Nephron progenitor cell (in vitro differentiated cells): ENCODE results near the gene MARS1.

Experiments
- DNase-seq: peaks from one replicate; pipeline ENCODE4 v3.0.0; 2021
- H3K27ac Mint-ChIP-seq: 2 replicates; pipeline ENCODE4 v1.8.0; 2021; ENCODE audit warnings: mild to moderate bottlenecking, moderate library complexity, mixed read lengths
- H3K27me3 Mint-ChIP-seq: 2 replicates; pipeline ENCODE4 v1.8.0; 2021; ENCODE audit warnings: mild to moderate bottlenecking, low read depth, mixed read lengths; ENCODE audit not compliant: poor library complexity
- H3K36me3 Mint-ChIP-seq: 2 replicates; pipeline ENCODE4 v1.8.0; 2021; ENCODE audit warnings: low read depth, mixed read lengths
- H3K4me1 Mint-ChIP-seq: 2 replicates; pipeline ENCODE4 v1.8.0; 2021; ENCODE audit warnings: mixed read lengths
- H3K4me3 Mint-ChIP-seq: 2 replicates; pipeline ENCODE4 v1.8.0; 2021; ENCODE audit warnings: mild to moderate bottlenecking, moderate library complexity, mixed read lengths
- H3K9me3 Mint-ChIP-seq: 2 replicates; pipeline ENCODE4 v1.8.0; 2021; ENCODE audit warnings: mild to moderate bottlenecking, moderate library complexity, mixed read lengths
- TF ChIP-seq, protein P1 (sequence below): fragments of 200-600 bp; sonication (generic); IDR thresholded peaks from 2 replicates; pipeline ENCODE4 v1.5.0; 2021; ENCODE audit warnings: antibody characterized with exemption

MARS1 gene

DNA sequence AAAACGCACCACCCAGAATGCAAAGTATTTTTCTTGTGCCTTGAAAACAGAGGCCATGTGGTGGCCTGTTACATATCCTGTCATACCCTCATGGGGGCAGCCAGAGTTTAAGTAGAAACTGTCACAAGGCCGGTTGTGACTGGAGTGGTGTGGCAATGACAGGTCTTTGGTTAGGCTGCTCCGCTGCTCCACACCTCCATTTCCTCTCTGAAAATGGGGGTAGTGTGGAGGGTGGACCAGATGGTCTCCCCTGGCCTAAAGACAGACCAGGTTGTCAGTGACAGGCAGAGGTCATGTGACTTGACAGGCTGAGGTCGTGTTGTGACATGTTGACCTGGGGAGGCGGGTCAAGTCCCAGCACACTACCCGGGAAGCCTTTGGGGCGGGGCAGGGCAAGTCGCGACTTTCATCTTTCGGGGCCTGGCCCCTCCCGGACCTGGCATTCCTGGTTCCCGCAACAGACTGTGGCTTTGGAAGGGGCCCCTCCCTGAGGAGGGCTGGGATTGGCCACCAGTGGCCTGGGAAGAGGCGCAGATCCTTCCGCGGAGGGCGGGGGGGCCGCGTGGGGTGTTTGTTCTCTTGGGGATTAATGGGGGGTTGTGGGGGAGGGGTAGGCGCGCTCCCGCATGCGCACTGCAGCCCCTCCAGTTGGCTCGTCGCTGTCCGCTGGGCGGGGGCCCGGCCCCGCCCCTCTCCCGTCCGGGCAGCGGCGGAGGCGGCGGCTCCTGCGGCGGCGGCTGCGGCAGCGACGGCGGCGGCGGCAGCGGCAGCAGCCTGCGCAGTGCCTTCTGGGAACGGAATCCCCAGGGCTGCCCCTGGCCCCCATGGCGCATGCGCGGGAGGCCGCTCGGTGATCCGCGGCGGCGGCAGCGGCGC is 34.4 kb downstream of the MARS1 start, which contains the start of gene MBD6:
TSS of gene MBD6 (plus strand) at position 814 of the 876 bp plus-strand sequence. CDS start 1,480 bp downstream, outside the sequence.
- H3K4me3 Mint-ChIP-seq: peak within 1 kb of the TSS; percentile 97
- peak within 1 kb of the TSS; percentile 99 for H3K27ac Mint-ChIP-seq
- no peaks in the 10 kb centered on the region for H3K9me3 Mint-ChIP-seq
- DNase-seq: peak; percentile 95
- H3K4me1 Mint-ChIP-seq: peaks cover 72% of the 10 kb centered on the region
- TF ChIP-seq, protein P1, sequence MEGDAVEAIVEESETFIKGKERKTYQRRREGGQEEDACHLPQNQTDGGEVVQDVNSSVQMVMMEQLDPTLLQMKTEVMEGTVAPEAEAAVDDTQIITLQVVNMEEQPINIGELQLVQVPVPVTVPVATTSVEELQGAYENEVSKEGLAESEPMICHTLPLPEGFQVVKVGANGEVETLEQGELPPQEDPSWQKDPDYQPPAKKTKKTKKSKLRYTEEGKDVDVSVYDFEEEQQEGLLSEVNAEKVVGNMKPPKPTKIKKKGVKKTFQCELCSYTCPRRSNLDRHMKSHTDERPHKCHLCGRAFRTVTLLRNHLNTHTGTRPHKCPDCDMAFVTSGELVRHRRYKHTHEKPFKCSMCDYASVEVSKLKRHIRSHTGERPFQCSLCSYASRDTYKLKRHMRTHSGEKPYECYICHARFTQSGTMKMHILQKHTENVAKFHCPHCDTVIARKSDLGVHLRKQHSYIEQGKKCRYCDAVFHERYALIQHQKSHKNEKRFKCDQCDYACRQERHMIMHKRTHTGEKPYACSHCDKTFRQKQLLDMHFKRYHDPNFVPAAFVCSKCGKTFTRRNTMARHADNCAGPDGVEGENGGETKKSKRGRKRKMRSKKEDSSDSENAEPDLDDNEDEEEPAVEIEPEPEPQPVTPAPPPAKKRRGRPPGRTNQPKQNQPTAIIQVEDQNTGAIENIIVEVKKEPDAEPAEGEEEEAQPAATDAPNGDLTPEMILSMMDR: no peak
- H3K27me3 Mint-ChIP-seq: peaks cover 3% of the 10 kb centered on the region
- peaks cover 27% of the 10 kb centered on the region for H3K36me3 Mint-ChIP-seq

DNA sequence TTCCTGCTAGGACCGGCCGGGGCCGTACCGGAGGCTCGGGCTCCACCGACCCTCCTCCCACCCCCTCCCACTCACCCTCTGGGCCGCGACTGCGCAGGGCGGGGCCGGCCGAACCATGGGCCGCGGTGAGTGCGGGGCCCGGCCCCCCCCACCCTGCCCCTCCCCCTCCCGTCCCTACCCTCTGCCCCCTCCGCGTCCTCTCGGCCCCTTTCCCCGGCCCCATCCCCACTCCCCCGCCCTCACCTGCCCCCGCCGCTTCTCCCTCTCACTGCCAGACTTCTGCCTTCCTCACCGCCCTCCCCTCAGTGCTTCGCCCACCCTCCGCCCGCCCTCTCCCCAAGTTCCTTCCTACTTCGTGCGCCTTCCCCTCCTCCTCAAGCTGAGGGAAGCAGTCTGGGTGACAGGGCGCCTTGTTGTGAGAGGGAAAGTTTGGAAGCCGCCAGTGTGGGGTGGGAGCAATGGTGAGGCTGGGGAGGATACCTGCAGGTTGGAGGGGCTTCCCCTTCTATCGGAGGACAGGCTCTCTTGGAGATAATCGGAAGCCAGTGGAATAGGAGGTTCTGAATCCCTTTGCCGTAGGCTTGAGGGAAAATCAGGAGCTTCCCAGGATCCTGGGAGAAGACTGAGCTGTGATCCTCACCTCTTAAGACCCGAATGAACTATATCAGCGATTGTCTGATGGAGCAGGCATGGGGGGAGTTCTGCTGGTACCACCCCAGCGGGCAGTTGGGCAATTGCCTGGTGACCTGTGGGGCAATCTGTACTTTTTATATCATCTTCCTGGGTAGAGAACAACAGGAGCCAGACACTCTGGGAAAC is 35.2 kb downstream of the MARS1 start:
- no peaks in the 10 kb centered on the region for H3K9me3 Mint-ChIP-seq
- H3K4me1 Mint-ChIP-seq: peaks cover 66% of the 10 kb centered on the region
- TF ChIP-seq, protein P1: no peak
- peak overlapping the region; percentile 96 for H3K4me3 Mint-ChIP-seq
- peak overlapping the region; percentile 97 for H3K27ac Mint-ChIP-seq
- peak; percentile 72 for DNase-seq
- H3K36me3 Mint-ChIP-seq: peaks cover 22% of the 10 kb centered on the region
- peaks cover 3% of the 10 kb centered on the region for H3K27me3 Mint-ChIP-seq

DNA sequence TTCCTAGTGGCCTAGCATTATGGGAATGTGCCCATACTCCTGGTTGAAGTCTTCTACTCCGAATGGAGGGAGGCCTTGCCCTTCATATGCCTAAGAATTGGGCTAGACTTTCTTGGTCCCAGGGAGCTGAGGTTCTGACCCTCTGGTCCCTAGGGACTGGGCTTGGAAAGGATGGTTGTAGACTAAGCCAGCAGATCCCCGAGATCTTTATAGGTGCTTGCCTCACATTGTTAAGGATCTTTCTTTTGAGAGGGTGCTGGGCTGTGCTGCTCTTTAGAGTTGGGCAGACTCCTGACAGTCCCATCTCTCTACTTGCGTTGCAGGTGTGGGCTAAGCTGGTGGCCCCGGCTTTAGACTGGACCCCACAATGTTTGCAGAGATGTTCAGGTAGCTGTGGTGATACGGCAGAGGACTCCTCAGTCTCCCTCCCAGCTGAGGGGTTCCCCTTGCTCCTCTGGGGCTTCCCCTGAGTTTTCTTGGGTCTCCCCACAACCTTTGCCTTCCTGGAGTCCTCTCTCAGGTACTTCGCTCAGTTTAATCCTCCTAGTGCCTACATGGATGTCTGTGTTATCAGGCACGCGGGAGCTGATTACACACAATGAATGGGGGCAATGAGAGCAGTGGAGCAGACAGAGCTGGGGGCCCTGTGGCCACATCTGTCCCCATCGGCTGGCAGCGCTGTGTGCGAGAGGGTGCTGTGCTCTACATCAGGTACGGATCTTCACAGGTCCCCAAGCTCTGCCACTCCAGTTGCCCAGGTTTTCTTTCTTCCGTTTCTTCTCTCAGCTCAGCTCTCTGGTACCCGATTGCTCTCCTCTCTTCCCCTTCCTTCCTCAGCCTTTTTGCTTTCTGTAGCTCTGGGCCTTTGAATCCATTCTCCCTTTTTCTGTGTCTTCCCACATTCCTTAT is 36.1 kb downstream of the MARS1 start:
- Mint-ChIP-seq H3K27me3 (peaks cover 3% of the 10 kb centered on the region), H3K4me3 (peak overlapping the region; percentile 96), H3K4me1 (peaks cover 57% of the 10 kb centered on the region), H3K27ac (peak overlapping the region; percentile 97), H3K36me3 (peaks cover 13% of the 10 kb centered on the region), H3K9me3 (no peaks in the 10 kb centered on the region)
- no peak for DNase-seq
- TF ChIP-seq, protein P1: no peak

DNA sequence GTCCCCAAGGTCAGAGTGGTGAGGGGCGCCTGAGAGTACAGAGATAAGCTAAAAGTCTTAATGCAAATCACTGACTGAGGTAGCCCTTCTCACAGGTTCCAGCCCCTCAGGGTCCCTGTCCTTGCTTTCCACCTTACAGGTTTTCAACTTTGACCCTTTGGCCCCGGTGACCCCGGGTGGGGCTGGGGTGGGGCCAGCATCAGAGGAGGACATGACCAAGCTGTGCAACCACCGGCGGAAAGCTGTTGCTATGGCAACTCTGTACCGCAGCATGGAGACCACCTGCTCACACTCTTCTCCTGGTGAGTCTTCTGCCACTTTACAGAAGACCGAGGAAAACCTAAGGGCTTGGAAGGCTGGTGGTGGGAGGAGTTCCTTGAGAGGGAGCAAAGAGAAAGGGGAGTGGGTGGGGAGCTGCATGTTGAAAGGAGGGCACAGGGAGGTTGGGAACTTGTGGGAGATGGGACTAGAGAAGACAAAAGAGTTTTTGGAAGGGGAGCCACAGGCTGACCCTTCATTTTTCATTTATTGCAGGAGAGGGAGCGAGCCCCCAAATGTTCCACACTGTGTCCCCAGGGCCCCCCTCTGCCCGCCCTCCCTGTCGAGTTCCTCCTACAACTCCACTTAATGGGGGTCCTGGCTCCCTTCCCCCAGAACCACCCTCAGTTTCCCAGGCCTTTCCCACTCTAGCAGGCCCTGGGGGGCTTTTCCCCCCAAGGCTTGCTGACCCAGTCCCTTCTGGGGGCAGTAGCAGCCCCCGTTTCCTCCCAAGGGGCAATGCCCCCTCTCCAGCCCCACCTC is 37.1 kb downstream of the MARS1 start:
- peak overlapping the region; percentile 96 for H3K4me3 Mint-ChIP-seq
- H3K27ac Mint-ChIP-seq: peak overlapping the region; percentile 97
- peak; percentile 18 for DNase-seq
- H3K36me3 Mint-ChIP-seq: peaks cover 16% of the 10 kb centered on the region
- TF ChIP-seq, protein P1: no peak
- H3K9me3 Mint-ChIP-seq: no peaks in the 10 kb centered on the region
- peaks cover 49% of the 10 kb centered on the region for H3K4me1 Mint-ChIP-seq
- peaks cover 3% of the 10 kb centered on the region for H3K27me3 Mint-ChIP-seq
